Neutrophil (primary cell): ENCODE data around the gene VWC2L.

Source experiments
- H3K27ac ChIP-seq: fragments of 200-600 bp; sonication (generic); 2 replicates; pipeline ENCODE4 v1.5.1; 2016; ENCODE audit warnings: mild to moderate bottlenecking, moderate library complexity
- H3K27me3 ChIP-seq: fragments of 200-600 bp; sonication (generic); 2 replicates; pipeline ENCODE4 v1.6.0; 2016; ENCODE audit warnings: mild to moderate bottlenecking
- H3K36me3 ChIP-seq: fragments of 200-600 bp; sonication (generic); 2 replicates; pipeline ENCODE4 v1.5.1; 2017
- H3K4me1 ChIP-seq, 2 experiments: fragments of 200-600 bp in 1 of 2; sonication (generic) in 1 of 2; 1 replicate in 1 of 2; 2 replicates in 1 of 2; pipeline versions ENCODE4 v1.5.1 to v1.6.1; 2013 to 2016; ENCODE audit warnings: low read depth in 1 of 2, low read length in 1 of 2, mild to moderate bottlenecking in 1 of 2, moderate library complexity in 1 of 2; ENCODE audit not compliant: control insufficient read depth in 1 of 2, insufficient read depth in 1 of 2
- H3K4me3 ChIP-seq, 2 experiments: fragments of 200-600 bp in 1 of 2; sonication (generic) in 1 of 2; 1 replicate in 1 of 2; 2 replicates in 1 of 2; pipeline ENCODE4 v1.5.1; 2013 to 2016; ENCODE audit warnings: low read depth in 1 of 2, low read length in 1 of 2, mild to moderate bottlenecking in 1 of 2, moderate library complexity in 1 of 2
- H3K9me3 ChIP-seq: fragments of 200-600 bp; sonication (generic); 2 replicates; pipeline ENCODE4 v1.5.1; 2016
- CTCF ChIP-seq: fragments of 200-600 bp; sonication (generic); IDR thresholded peaks from 2 replicates; pipeline ENCODE4 v1.5.1; 2016; ENCODE audit warnings: antibody characterized with exemption

The VWC2L gene

DNA sequence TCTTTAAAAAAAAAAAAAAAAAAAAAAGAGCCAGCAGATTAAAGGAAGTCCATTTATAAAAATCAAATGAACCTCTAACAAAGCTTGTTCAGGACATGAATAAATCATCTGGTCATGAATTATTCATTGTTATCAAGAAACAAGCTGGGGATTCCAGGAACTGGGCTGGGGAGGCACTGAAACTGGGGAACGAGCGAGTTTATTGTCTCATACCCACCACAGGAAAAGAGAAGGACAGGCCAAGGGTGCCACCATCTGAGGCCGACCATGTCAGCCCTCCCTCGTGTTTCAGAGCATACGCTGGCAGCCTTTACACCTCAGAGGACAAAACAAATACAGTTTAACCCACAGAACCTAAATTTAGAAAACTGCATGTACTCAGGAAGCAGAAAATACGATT is 164.2 kb downstream of the VWC2L start:
- Histone ChIP-seq H3K36me3 (no peaks in the 10 kb centered on the region), H3K9me3 (no peaks in the 10 kb centered on the region), H3K27ac (no peak overlapping the region), H3K4me3 (no peak overlapping the region), H3K4me1 (no peaks in the 10 kb centered on the region), H3K27me3 (no peaks in the 10 kb centered on the region)
- no peak for TF ChIP-seq CTCF

DNA sequence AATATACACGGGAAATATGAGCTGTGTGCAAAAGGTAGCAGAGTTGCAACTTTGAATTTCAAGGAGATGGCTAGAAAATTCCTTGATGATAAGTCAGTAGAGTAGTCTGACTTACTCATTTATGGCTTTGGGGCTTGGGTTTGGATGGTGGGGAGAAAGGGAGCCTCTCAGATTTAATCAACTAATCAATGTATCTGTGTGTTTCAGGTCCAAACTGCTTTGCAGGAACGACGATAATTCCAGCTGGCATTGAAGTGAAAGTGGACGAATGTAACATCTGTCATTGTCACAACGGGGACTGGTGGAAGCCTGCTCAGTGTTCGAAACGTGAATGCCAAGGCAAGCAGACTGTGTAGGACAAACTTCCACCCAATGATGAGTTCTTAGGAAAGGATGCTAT is 164.6 kb downstream of the VWC2L start:
- no peak for TF ChIP-seq CTCF
- Histone ChIP-seq H3K4me1 (no peaks in the 10 kb centered on the region), H3K9me3 (no peaks in the 10 kb centered on the region), H3K36me3 (no peaks in the 10 kb centered on the region), H3K27me3 (no peaks in the 10 kb centered on the region), H3K4me3 (no peak overlapping the region), H3K27ac (no peak overlapping the region)

- no peak for TF ChIP-seq CTCF
- H3K4me3 ChIP-seq, result no peak overlapping the region
- no peaks in the 10 kb centered on the region for H3K4me1 ChIP-seq
- H3K27me3 ChIP-seq, result no peaks in the 10 kb centered on the region
- H3K36me3 ChIP-seq, result no peaks in the 10 kb centered on the region
- no peaks in the 10 kb centered on the region for H3K9me3 ChIP-seq
- H3K27ac ChIP-seq, result no peak overlapping the region
These were observed 166.9 kb downstream of the VWC2L start for GRCh38 chr2:214577769-214578168.

- no peak for TF ChIP-seq CTCF
- H3K27ac ChIP-seq, result no peak overlapping the region
- no peaks in the 10 kb centered on the region for H3K9me3 ChIP-seq
- H3K36me3 ChIP-seq, result no peaks in the 10 kb centered on the region
- no peaks in the 10 kb centered on the region for H3K4me1 ChIP-seq
- H3K27me3 ChIP-seq, result no peaks in the 10 kb centered on the region
- H3K4me3 ChIP-seq, result no peak overlapping the region
These were observed 167.6 kb downstream of the VWC2L start for GRCh38 chr2:214578442-214578841.

DNA sequence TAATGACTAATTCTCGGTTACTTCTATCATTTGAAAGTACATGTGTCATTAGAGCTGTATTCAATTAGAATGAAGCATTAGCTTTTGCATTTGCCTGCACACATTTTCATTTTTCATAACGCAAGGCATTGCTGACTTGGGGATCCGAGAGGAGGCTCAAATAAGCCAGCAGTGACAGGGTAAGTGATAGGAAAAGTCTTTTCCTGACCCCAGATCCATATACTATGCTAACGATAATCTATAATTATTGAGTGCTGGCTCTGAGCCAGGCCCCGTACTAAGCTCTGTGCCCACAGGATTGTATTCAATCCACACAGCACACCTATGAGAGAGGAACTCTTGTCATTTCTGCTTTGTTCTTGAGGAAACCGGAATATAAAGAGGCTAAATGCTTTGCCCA is 168.2 kb downstream of the VWC2L start:
- no peaks in the 10 kb centered on the region for H3K4me1 ChIP-seq
- TF ChIP-seq CTCF, result no peak

DNA sequence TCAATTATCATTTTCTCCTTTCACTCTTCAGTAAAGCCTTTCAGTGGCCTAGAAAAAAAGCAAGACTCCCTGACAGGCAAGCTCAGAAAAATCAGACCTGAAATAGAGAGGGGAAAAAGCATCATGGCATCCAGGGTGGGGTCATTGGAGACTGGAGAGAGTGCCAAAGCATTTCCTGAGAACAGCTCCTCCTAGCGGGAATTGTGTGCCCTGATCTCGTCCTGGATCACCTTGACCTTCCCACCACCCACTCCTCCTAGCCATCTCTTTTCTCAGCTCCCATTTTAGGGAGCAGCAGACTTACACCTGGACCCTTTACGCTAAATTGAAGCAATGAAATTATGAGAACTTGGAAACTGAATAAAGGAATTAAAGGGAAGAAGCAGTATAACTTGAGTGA is 176.6 kb downstream of the VWC2L start:
- H3K27ac ChIP-seq, result no peak overlapping the region
- TF ChIP-seq CTCF, result no peak

More for the DNA sequence above, 168.2 kb downstream of the VWC2L start:
- H3K9me3 ChIP-seq, result no peaks in the 10 kb centered on the region
- no peaks in the 10 kb centered on the region for H3K27me3 ChIP-seq
- H3K4me3 ChIP-seq, result no peak overlapping the region
- H3K27ac ChIP-seq, result no peak overlapping the region
- H3K36me3 ChIP-seq, result no peaks in the 10 kb centered on the region

More for the DNA sequence above, 176.6 kb downstream of the VWC2L start:
- Histone ChIP-seq H3K36me3 (no peaks in the 10 kb centered on the region), H3K9me3 (no peaks in the 10 kb centered on the region), H3K4me3 (no peak overlapping the region), H3K4me1 (no peaks in the 10 kb centered on the region), H3K27me3 (no peaks in the 10 kb centered on the region)
